Endothelial cell of coronary artery (primary cell): ENCODE results near the gene LSM11. TPM values are rescaled to one million over a fixed set of nuclear protein-coding genes. Genes with fewer than 3 reads are reported as not detected.

ENCODE experiments used
- total RNA-seq: library from RNA; depleted of rRNA; stranded (reverse); fragments of >200 nt; gene quantifications from 2 replicates; pipeline ENCODE4 v1.2.3, GENCODE V29; 2014

The LSM11 gene
- total RNA-seq: 7.8 and 9.0 TPM in 2 replicates

GRCh38 chr5:157743163-157744050 is at the start of gene LSM11:
TSS of gene LSM11 (plus strand) at chr5:157743712. CDS start at chr5:157743751, 39 bp downstream.

GRCh38 chr5:157731272-157732129 is 12.0 kb upstream of the LSM11 start, which contains the start of gene THG1L:
TSS of gene THG1L (plus strand) at chr5:157731420. CDS start at chr5:157731441, 21 bp downstream.

Other genes with a start within 250 kb of the LSM11 start
- gene ADAM19, start 167.9 kb upstream of the LSM11 start, total RNA-seq: 34.1 and 55.1 TPM in 2 replicates
- gene SOX30, start 91.3 kb upstream of the LSM11 start, total RNA-seq: not detected in 2 replicates
- gene C5orf52, start 72.2 kb upstream of the LSM11 start, total RNA-seq: not detected in 2 replicates
- 16.6 and 18.5 TPM in 2 replicates for gene THG1L, start 12.3 kb upstream of the LSM11 start, total RNA-seq
- gene CLINT1, start 115.4 kb downstream of the LSM11 start, total RNA-seq: 98.2 and 105 TPM in 2 replicates